OCI-LY7 (cell line): ENCODE data around the gene OTOP3. TPM values are rescaled to one million over a fixed set of nuclear protein-coding genes. Genes with fewer than 3 reads are reported as not detected.

ENCODE experiments used
- BruUV-seq: library from RNA; stranded (reverse); fragments of 400-500 nt; replicated peaks from 2 replicates; lab custom pipeline; 2021; lab: Mats Ljungman, UMichigan
- CTCF ChIA-PET: fragments of 300-600 bp; sonication (Branson Sonifier 250); formaldehyde crosslinking; loops from one replicate; lab custom pipeline; 2022; ENCODE audit warnings: antibody characterized with exemption; ENCODE audit not compliant: unreplicated experiment; lab: Charles Lee
- POLR2A ChIA-PET: fragments of 300-600 bp; sonication (Branson Sonifier 250); formaldehyde crosslinking; loops from one replicate; lab custom pipeline; 2022; ENCODE audit warnings: antibody characterized with exemption; lab: Charles Lee
- DNase-seq: peaks from one replicate; pipeline ENCODE4 v3.0.0-alpha.2; 2015; ENCODE audit warnings: low spot score
- H2AFZ ChIP-seq: fragments of 200-600 bp; sonication (generic), shearing (Covaris generic); 2 replicates; pipeline ENCODE4 v1.6.1; 2014; ENCODE audit warnings: mild to moderate bottlenecking, antibody characterized with exemption, low read length, moderate library complexity
- H3K27ac ChIP-seq: fragments of 200-600 bp; sonication (generic); 2 replicates; pipeline ENCODE4 v1.5.1; 2014; ENCODE audit warnings: mixed run types, low read depth, mild to moderate bottlenecking, moderate library complexity, low read length, inconsistent platforms; ENCODE audit not compliant: poor library complexity, severe bottlenecking
- H3K36me3 ChIP-seq: fragments of 200-600 bp; sonication (generic); 2 replicates; pipeline ENCODE4 v1.6.1; 2014; ENCODE audit warnings: mild to moderate bottlenecking, antibody characterized with exemption, low read length, moderate library complexity, mixed read lengths; ENCODE audit not compliant: insufficient read depth
- H3K4me1 ChIP-seq: fragments of 200-600 bp; sonication (generic); 2 replicates; pipeline ENCODE4 v1.5.1; 2014; ENCODE audit warnings: mild to moderate bottlenecking, low read length; ENCODE audit not compliant: insufficient read depth, poor library complexity, severe bottlenecking
- H3K4me2 ChIP-seq: fragments of 200-600 bp; sonication (generic); 2 replicates; pipeline ENCODE4 v1.6.1; 2014; ENCODE audit warnings: mild to moderate bottlenecking, low read length
- H3K4me3 ChIP-seq: fragments of 200-600 bp; sonication (generic); 2 replicates; pipeline ENCODE4 v1.5.1; 2014; ENCODE audit warnings: mild to moderate bottlenecking, low read depth, low read length; ENCODE audit not compliant: poor library complexity, severe bottlenecking
- H3K79me2 ChIP-seq: fragments of 200-600 bp; sonication (generic); 2 replicates; pipeline ENCODE4 v1.6.1; 2016; ENCODE audit warnings: low read depth, mild to moderate bottlenecking, low read length, moderate library complexity, mixed read lengths; ENCODE audit not compliant: insufficient read depth
- H3K9me2 ChIP-seq: fragments of 200-600 bp; sonication (generic); 2 replicates; pipeline ENCODE4 v1.6.1; 2016; ENCODE audit warnings: mild to moderate bottlenecking, low read length, mixed read lengths; ENCODE audit not compliant: insufficient read depth
- H3K9me3 ChIP-seq: fragments of 200-600 bp; sonication (generic); 2 replicates; pipeline ENCODE4 v1.6.1; 2014; ENCODE audit warnings: mild to moderate bottlenecking, mixed run types, low read length, mixed read lengths
- H4K20me1 ChIP-seq: fragments of 200-600 bp; sonication (generic); 2 replicates; pipeline ENCODE4 v1.6.1; 2014; ENCODE audit warnings: mild to moderate bottlenecking, antibody characterized with exemption, low read length, moderate library complexity, mixed read lengths; ENCODE audit not compliant: insufficient read depth
- CTCF ChIP-seq: fragments of 200-600 bp; sonication (generic); conservative IDR thresholded peaks from 2 replicates; pipeline ENCODE4 v1.5.1; 2014; ENCODE audit warnings: mild to moderate bottlenecking, antibody characterized with exemption, low read length, moderate library complexity, mixed read lengths
- EZH2phosphoT487 ChIP-seq: fragments of 200-600 bp; sonication (generic); IDR thresholded peaks from 2 replicates; pipeline ENCODE4 v1.6.1; 2018; ENCODE audit warnings: low read depth, borderline replicate concordance, mild to moderate bottlenecking, mixed run types, antibody characterized with exemption, low read length, moderate library complexity, mixed read lengths
- intact Hi-C: fragments of 100-400 bp; cut with micrococcal nuclease; formaldehyde crosslinking; loops from one replicate; pipeline ENCODE4 v1.10.0; 2022; ENCODE audit not compliant: unreplicated experiment
- total RNA-seq, 2 experiments: library from RNA; depleted of rRNA in 1 of 2; stranded (reverse); fragments of >200 nt in 1 of 2; shearing (Covaris generic) in 1 of 2; gene quantifications; 2 replicates each; pipeline ENCODE4 v1.2.3, GENCODE V29; 2014 to 2022

The OTOP3 gene
- total RNA-seq, 2 experiments from 2014 or later: not detected

- Histone ChIP-seq H3K4me3 (no peak overlapping the region), H3K4me1 (no peaks in the 10 kb centered on the region), H4K20me1 (no peaks in the 10 kb centered on the region), H3K27ac (no peak overlapping the region), H3K9me2 (no peaks in the 10 kb centered on the region), H3K4me2 (no peak overlapping the region), H3K36me3 (no peaks in the 10 kb centered on the region), H3K79me2 (no peaks in the 10 kb centered on the region), H3K9me3 (no peaks in the 10 kb centered on the region), H2AFZ (no peak overlapping the region)
- TF ChIP-seq CTCF (no peak), EZH2phosphoT487 (no peak)
- intact Hi-C loops: no loop called here
- no TSS peak for BruUV-seq
- CTCF ChIA-PET: no interaction called here
- DNase-seq: no peak
- POLR2A ChIA-PET: interaction anchor here (1.2 kb wide), 1 partner anchor 24 kb away, joined by 3 read pairs; no protein-coding TSS in a partner anchor
Measured at GRCh38 chr17:74898376-74898946, 37.2 kb upstream of the OTOP3 start.

GRCh38 chr17:74900208-74900607 lies 35.5 kb upstream of the OTOP3 start:
- H4K20me1 ChIP-seq: no peaks in the 10 kb centered on the region
- H3K27ac ChIP-seq: no peak overlapping the region
- no peaks in the 10 kb centered on the region for H3K79me2 ChIP-seq
- no peaks in the 10 kb centered on the region for H3K9me2 ChIP-seq
- intact Hi-C loops: no loop called here
- no peaks in the 10 kb centered on the region for H3K9me3 ChIP-seq
- no peak overlapping the region for H3K4me2 ChIP-seq
- DNase-seq: no peak
- no peak overlapping the region for H2AFZ ChIP-seq
- H3K36me3 ChIP-seq: no peaks in the 10 kb centered on the region
- POLR2A ChIA-PET: no interaction called here
- CTCF ChIA-PET: no interaction called here
- no peak overlapping the region for H3K4me3 ChIP-seq
- TF ChIP-seq CTCF: no peak
- H3K4me1 ChIP-seq: no peaks in the 10 kb centered on the region
- BruUV-seq: no TSS peak

GRCh38 chr17:74901353-74902135 lies 34.2 kb upstream of the OTOP3 start:
- no peaks in the 10 kb centered on the region for H3K79me2 ChIP-seq
- ChIA-PET CTCF (no interaction called here), POLR2A (no interaction called here)
- no peaks in the 10 kb centered on the region for H3K36me3 ChIP-seq
- no TSS peak for BruUV-seq
- no peak overlapping the region for H3K27ac ChIP-seq
- H3K4me2 ChIP-seq: no peak overlapping the region
- H3K9me2 ChIP-seq: no peaks in the 10 kb centered on the region
- intact Hi-C loops: no loop called here
- no peak overlapping the region for H3K4me3 ChIP-seq
- no peaks in the 10 kb centered on the region for H3K4me1 ChIP-seq
- no peaks in the 10 kb centered on the region for H4K20me1 ChIP-seq
- TF ChIP-seq EZH2phosphoT487: no peak
- TF ChIP-seq CTCF: no peak
- no peak for DNase-seq
- H3K9me3 ChIP-seq: no peaks in the 10 kb centered on the region
- H2AFZ ChIP-seq: no peak overlapping the region
